ENCODE measurements around the gene DVL1.

DNA sequence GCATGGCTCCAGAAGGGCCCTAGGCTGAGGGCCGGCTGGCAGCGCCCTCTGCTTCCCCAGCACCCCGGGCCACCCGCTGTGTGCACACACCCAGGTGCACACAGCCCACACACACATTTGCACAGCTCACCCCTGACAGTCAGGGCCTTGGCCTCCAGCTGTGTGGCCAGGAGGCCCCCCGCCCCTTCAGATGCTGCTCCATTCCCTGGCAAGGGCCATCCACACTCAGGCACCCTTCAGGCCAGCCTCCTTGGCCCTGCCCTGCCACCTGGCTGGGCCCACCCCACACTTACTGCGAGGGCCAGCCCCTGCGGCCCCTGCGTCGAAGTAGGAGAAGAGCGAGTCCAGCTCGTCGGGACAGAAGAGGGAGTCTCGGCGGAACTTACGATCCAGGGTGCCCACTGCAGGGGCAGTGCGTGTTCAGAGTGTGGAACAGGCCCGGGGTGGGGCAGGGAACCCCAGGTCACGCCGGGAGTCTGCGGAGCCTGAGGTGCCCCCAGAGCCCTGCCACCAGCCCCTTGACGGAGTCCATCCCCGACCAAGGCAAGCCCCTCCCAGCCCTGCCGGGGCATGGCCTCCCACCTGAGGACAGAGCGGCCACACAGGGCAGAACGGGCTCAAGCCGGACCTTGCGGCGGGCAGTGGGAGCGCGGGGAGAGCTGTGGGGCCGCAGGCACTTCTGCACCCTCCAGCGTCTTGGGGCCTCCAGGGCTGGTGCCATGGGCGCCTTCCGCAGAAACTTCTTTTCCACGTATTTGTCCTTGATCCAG, 53.9 kb downstream of the DVL1 start:
- TF ChIP-seq POLR2A (IDR thresholded peaks at IDR 0.05; ENCODE audit: low read length) (no peak), GATA1 (IDR thresholded peaks at IDR 0.05; ENCODE audit: low read depth, low read length) (no peak)

All from erythroblast (primary cell).